ENCODE results near the gene GDPD5. TPM values are rescaled to one million over a fixed set of nuclear protein-coding genes. Genes with fewer than 3 reads are reported as not detected.

Gene GDPD5
- polyA plus RNA-seq, 1 experiment: 1.4 TPM

- ChIA-PET POLR2A (no interaction called here), CTCF (interaction anchor here (0.9 kb wide), 1 partner anchor 69 kb away, joined by 3 read pairs; the partner anchor contains the start of gene GDPD5)
- no peak for DNase-seq (ENCODE audit: low read depth, low spot score)
- TF ChIP-seq, protein P1, sequence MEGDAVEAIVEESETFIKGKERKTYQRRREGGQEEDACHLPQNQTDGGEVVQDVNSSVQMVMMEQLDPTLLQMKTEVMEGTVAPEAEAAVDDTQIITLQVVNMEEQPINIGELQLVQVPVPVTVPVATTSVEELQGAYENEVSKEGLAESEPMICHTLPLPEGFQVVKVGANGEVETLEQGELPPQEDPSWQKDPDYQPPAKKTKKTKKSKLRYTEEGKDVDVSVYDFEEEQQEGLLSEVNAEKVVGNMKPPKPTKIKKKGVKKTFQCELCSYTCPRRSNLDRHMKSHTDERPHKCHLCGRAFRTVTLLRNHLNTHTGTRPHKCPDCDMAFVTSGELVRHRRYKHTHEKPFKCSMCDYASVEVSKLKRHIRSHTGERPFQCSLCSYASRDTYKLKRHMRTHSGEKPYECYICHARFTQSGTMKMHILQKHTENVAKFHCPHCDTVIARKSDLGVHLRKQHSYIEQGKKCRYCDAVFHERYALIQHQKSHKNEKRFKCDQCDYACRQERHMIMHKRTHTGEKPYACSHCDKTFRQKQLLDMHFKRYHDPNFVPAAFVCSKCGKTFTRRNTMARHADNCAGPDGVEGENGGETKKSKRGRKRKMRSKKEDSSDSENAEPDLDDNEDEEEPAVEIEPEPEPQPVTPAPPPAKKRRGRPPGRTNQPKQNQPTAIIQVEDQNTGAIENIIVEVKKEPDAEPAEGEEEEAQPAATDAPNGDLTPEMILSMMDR (IDR thresholded peaks at IDR 0.05; ENCODE audit: low read depth, low read length): no peak
- Histone ChIP-seq H3K27ac (ENCODE audit: low read depth, low read length) (no peak overlapping the region), H3K9me3 (ENCODE audit: control insufficient read depth, insufficient read depth, low read length) (no peaks in the 10 kb centered on the region), H3K4me3 (ENCODE audit: low read depth, low read length) (no peak overlapping the region), H3K27me3 (ENCODE audit: control insufficient read depth, insufficient read depth, low read length) (peaks cover 8% of the 10 kb centered on the region)
Measured at GRCh38 chr11:75456596-75457183, 69.1 kb downstream of the GDPD5 start.

DNA sequence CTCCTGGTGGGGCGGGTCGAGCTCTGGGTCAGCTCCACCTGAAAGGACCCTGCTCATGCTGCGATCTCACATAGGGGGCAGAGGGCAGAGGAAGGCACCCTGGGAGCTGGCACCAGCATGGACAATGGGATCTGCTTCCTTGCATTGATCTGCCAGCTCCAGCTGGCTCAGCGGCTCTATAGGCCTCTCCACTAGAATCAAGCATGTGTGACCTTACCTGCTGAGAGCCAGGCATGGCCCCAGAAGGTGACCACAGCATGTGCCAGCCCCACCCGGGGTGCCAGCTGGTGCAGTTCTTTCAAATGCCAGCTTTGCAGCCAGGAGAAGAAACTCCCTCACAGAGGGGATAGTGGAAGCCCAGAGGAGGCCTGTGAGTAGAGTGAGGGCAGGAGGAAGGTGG is 70.8 kb downstream of the GDPD5 start:
- CTCF ChIA-PET: interaction anchor here (0.9 to 1.7 kb wide), 5 partner anchors 9 to 78 kb away, joined by 3 to 7 read pairs (median 3); no protein-coding TSS in a partner anchor
- POLR2A ChIA-PET: no interaction called here
- TF ChIP-seq, protein P1 (IDR thresholded peaks at IDR 0.05; ENCODE audit: low read depth, low read length): no peak
- Histone ChIP-seq H3K4me3 (ENCODE audit: low read depth, low read length) (no peak overlapping the region), H3K27me3 (ENCODE audit: control insufficient read depth, insufficient read depth, low read length) (peaks cover 14% of the 10 kb centered on the region), H3K9me3 (ENCODE audit: control insufficient read depth, insufficient read depth, low read length) (peaks cover 10% of the 10 kb centered on the region), H3K27ac (ENCODE audit: low read depth, low read length) (no peak overlapping the region)
- DNase-seq (ENCODE audit: low read depth, low spot score): no peak

GRCh38 chr11:75453916-75454655 is 71.7 kb downstream of the GDPD5 start:
- Histone ChIP-seq H3K27me3 (ENCODE audit: control insufficient read depth, insufficient read depth, low read length) (peaks cover 16% of the 10 kb centered on the region), H3K27ac (ENCODE audit: low read depth, low read length) (no peak overlapping the region), H3K9me3 (ENCODE audit: control insufficient read depth, insufficient read depth, low read length) (peaks cover 10% of the 10 kb centered on the region), H3K4me3 (ENCODE audit: low read depth, low read length) (no peak overlapping the region)
- peak; percentile 32 for DNase-seq (ENCODE audit: low read depth, low spot score)
- TF ChIP-seq, protein P1 (IDR thresholded peaks at IDR 0.05; ENCODE audit: low read depth, low read length): no peak
- CTCF ChIA-PET: interaction anchor here (0.8 to 1.7 kb wide), 5 partner anchors 9 to 78 kb away, joined by 3 to 7 read pairs (median 3); no protein-coding TSS in a partner anchor
- POLR2A ChIA-PET: no interaction called here

GRCh38 chr11:75450826-75451821 is 74.6 kb downstream of the GDPD5 start:
- no peak for DNase-seq (ENCODE audit: low read depth, low spot score)
- TF ChIP-seq, protein P1 (IDR thresholded peaks at IDR 0.05; ENCODE audit: low read depth, low read length): peak; percentile 49
- Histone ChIP-seq H3K4me3 (ENCODE audit: low read depth, low read length) (no peak overlapping the region), H3K9me3 (ENCODE audit: control insufficient read depth, insufficient read depth, low read length) (peaks cover 10% of the 10 kb centered on the region), H3K27ac (ENCODE audit: low read depth, low read length) (no peak overlapping the region), H3K27me3 (ENCODE audit: control insufficient read depth, insufficient read depth, low read length) (peaks cover 28% of the 10 kb centered on the region)
- ChIA-PET POLR2A (no interaction called here), CTCF (interaction anchor here (0.7 to 0.9 kb wide), 2 partner anchors 25 to 72 kb away, joined by 3 to 5 read pairs; no protein-coding TSS in a partner anchor)
